Naive thymus-derived CD4-positive, alpha-beta T cell (primary cell): ENCODE results near the gene AP3B1. TPM values are rescaled to one million over a fixed set of nuclear protein-coding genes. Genes with fewer than 3 reads are reported as not detected.
"Not testable (repeated sequence)": the region's sequence is repeated elsewhere in the genome, so short reads cannot be mapped to it uniquely, and the experiment has no call there.

Experiments used
- ATAC-seq: fragments of 150-1000 bp; cut with Tn5 transposase; 2 replicates; pipeline ENCODE4 v1.10.0; 2021; ENCODE audit warnings: mild to moderate bottlenecking, moderate library complexity
- CTCF ChIA-PET: fragments of 350-600 bp; sonication (Branson Sonifier 250); formaldehyde crosslinking; loops from one replicate; lab custom pipeline; 2021; ENCODE audit warnings: antibody characterized with exemption; lab: Charles Lee
- POLR2A ChIA-PET: fragments of 350-600 bp; sonication (Branson Sonifier 250); formaldehyde crosslinking; loops from one replicate; lab custom pipeline; 2021; ENCODE audit warnings: antibody characterized with exemption, inconsistent platforms; lab: Charles Lee
- DNase-seq, 9 donors: peaks; one replicate each; pipeline versions ENCODE4 v3.0.0 to v3.0.0-alpha.2; 2020 to 2022; ENCODE audit warnings: mixed read lengths in 1 of 9
- H3K27ac ChIP-seq: one replicate; pipeline ENCODE4 v1.7.0; 2013; ENCODE audit warnings: mild to moderate bottlenecking, low read depth, low read length, moderate library complexity
- H3K27me3 ChIP-seq, 2 donors: one replicate each; pipeline ENCODE4 v1.7.0; 2013; ENCODE audit warnings: low read length in 2 of 2, mild to moderate bottlenecking in 2 of 2, moderate library complexity in 2 of 2; ENCODE audit not compliant: control insufficient read depth in 2 of 2, insufficient read depth in 2 of 2
- H3K36me3 ChIP-seq, 3 experiments: 1 replicate in 2 of 3; 2 replicates in 1 of 3; pipeline ENCODE4 v1.7.0; 2013; ENCODE audit warnings: low read length in 3 of 3, mild to moderate bottlenecking in 3 of 3, moderate library complexity in 1 of 3; ENCODE audit not compliant: insufficient read depth in 3 of 3, control insufficient read depth in 2 of 3
- H3K4me1 ChIP-seq, 2 donors: one replicate each; pipeline ENCODE4 v1.7.0; 2013; ENCODE audit warnings: low read length in 2 of 2, mild to moderate bottlenecking in 2 of 2, moderate library complexity in 1 of 2; ENCODE audit not compliant: control insufficient read depth in 2 of 2, insufficient read depth in 2 of 2
- H3K4me3 ChIP-seq: 2 replicates; pipeline ENCODE4 v1.7.0; 2013; ENCODE audit warnings: mild to moderate bottlenecking, low read length
- H3K9me3 ChIP-seq, 3 experiments: 1 replicate in 2 of 3; 2 replicates in 1 of 3; pipeline ENCODE4 v1.7.0; 2013; ENCODE audit warnings: low read length in 3 of 3; ENCODE audit not compliant: control insufficient read depth in 2 of 3
- H3K27ac Mint-ChIP-seq, 9 donors: one replicate each; pipeline ENCODE4 v1.8.0; 2020 to 2022; ENCODE audit warnings: mixed read lengths in 9 of 9, mild to moderate bottlenecking in 8 of 9, moderate library complexity in 5 of 9, inconsistent platforms in 2 of 9
- H3K27me3 Mint-ChIP-seq, 5 donors: one replicate each; pipeline ENCODE4 v1.8.0; 2021 to 2022; ENCODE audit warnings: mixed read lengths in 5 of 5, mild to moderate bottlenecking in 1 of 5
- H3K36me3 Mint-ChIP-seq, 5 donors: one replicate each; pipeline ENCODE4 v1.8.0; 2020 to 2022; ENCODE audit warnings: mixed read lengths in 5 of 5, mild to moderate bottlenecking in 3 of 5, inconsistent platforms in 1 of 5
- H3K4me1 Mint-ChIP-seq, 7 donors: one replicate each; pipeline ENCODE4 v1.8.0; 2020 to 2022; ENCODE audit warnings: mixed read lengths in 7 of 7, mild to moderate bottlenecking in 3 of 7, inconsistent platforms in 1 of 7
- H3K4me3 Mint-ChIP-seq, 10 donors: one replicate each; pipeline ENCODE4 v1.8.0; 2020 to 2022; ENCODE audit warnings: mild to moderate bottlenecking in 10 of 10, mixed read lengths in 10 of 10, moderate library complexity in 6 of 10, inconsistent platforms in 2 of 10
- H3K9me3 Mint-ChIP-seq, 11 donors: one replicate each; pipeline ENCODE4 v1.8.0; 2020 to 2022; ENCODE audit warnings: mixed read lengths in 11 of 11, mild to moderate bottlenecking in 4 of 11, inconsistent platforms in 1 of 11, moderate library complexity in 1 of 11
- intact Hi-C, 2 donors: fragments of 100-400 bp; cut with micrococcal nuclease; formaldehyde crosslinking; loops; one replicate each; pipeline ENCODE4 v1.15.1; 2023
- polyA plus RNA-seq, 2 donors: library from polyadenylated mRNA; unstranded; fragments of 300-500 nt; fragmentation: Illumina TruSeq; gene quantifications; one replicate each; pipeline ENCODE4 v1.2.3, GENCODE V29; 2021
- total RNA-seq, 6 experiments: library from RNA in 5 of 6; stranded (reverse) in 5 of 6; gene quantifications; 1 replicate in 5 of 6; 2 replicates in 1 of 6; pipeline ENCODE4 v1.2.3 and lab custom pipeline; 2021 to 2026

AP3B1 gene
- total and polyA plus RNA-seq, 7 experiments from 2014 or later = 28.3 to 45.0 (median 32.8) TPM

- H3K4me3 Mint-ChIP-seq, H3K4me3 ChIP-seq, H3K36me3 ChIP-seq, H3K27me3 ChIP-seq, intact Hi-C loops, H3K27me3 Mint-ChIP-seq, CTCF ChIA-PET, H3K4me1 ChIP-seq, DNase-seq, H3K27ac ChIP-seq, H3K27ac Mint-ChIP-seq, H3K4me1 Mint-ChIP-seq, POLR2A ChIA-PET, ATAC-seq, H3K9me3 ChIP-seq: not testable (repeated sequence)
- H3K36me3 Mint-ChIP-seq = peaks cover 11 to 66% (median 44%) of the 10 kb centered on the region in 5 donors
- peaks cover 5 to 42% (median 21%) of the 10 kb centered on the region in 11 donors for H3K9me3 Mint-ChIP-seq
Measured at GRCh38 chr5:78066722-78067121, 227.8 kb downstream of the AP3B1 start.

- Histone ChIP-seq H3K36me3 (no peaks in the 10 kb centered on the region), H3K4me1 (no peaks in the 10 kb centered on the region), H3K27me3 (no peaks in the 10 kb centered on the region), H3K27ac (no peak overlapping the region), H3K4me3 (no peak overlapping the region), H3K9me3 (no peaks in the 10 kb centered on the region)
- Mint-ChIP-seq H3K4me3 (no peak overlapping the region), H3K9me3 (peaks cover 0 to 35% (median 18%) of the 10 kb centered on the region in 11 donors), H3K27ac (no peak overlapping the region), H3K27me3 (no peaks in the 10 kb centered on the region), H3K4me1 (peaks cover 0 to 8% (median 0%) of the 10 kb centered on the region in 7 donors), H3K36me3 (peaks cover 11 to 66% (median 39%) of the 10 kb centered on the region in 5 donors)
- ATAC-seq (no peak), DNase-seq (no peak)
- POLR2A ChIA-PET = no interaction called here
- intact Hi-C loops = no loop called here
- CTCF ChIA-PET = no interaction called here
Measured at GRCh38 chr5:78065663-78066062, 228.8 kb downstream of the AP3B1 start.

- no peak for DNase-seq
- intact Hi-C loops = no loop called here
- no peak for ATAC-seq
- ChIA-PET CTCF (no interaction called here), POLR2A (no interaction called here)
- peaks cover 11 to 60% (median 35%) of the 10 kb centered on the region in 5 donors for H3K36me3 Mint-ChIP-seq
- H3K4me3 Mint-ChIP-seq = no peak overlapping the region
- Histone ChIP-seq H3K9me3 (no peaks in the 10 kb centered on the region), H3K4me1 (no peaks in the 10 kb centered on the region), H3K27me3 (no peaks in the 10 kb centered on the region), H3K36me3 (no peaks in the 10 kb centered on the region), H3K27ac (no peak overlapping the region), H3K4me3 (no peak overlapping the region)
- H3K27ac Mint-ChIP-seq = no peak overlapping the region
- no peaks in the 10 kb centered on the region for H3K27me3 Mint-ChIP-seq
- peaks cover 0 to 34% (median 18%) of the 10 kb centered on the region in 11 donors for H3K9me3 Mint-ChIP-seq
- H3K4me1 Mint-ChIP-seq = peaks cover 0 to 8% (median 0%) of the 10 kb centered on the region in 7 donors
Measured at GRCh38 chr5:78064941-78065472, 229.5 kb downstream of the AP3B1 start.

GRCh38 chr5:78063495-78063894, 231.0 kb downstream of the AP3B1 start:
- ChIA-PET CTCF (interaction anchor here (1.3 kb wide), 1 partner anchor 22 kb away, joined by 7 read pairs; no protein-coding TSS in a partner anchor), POLR2A (interaction anchor here (0.7 kb wide), 1 partner anchor 375 kb away, joined by 3 read pairs; no protein-coding TSS in a partner anchor)
- H3K27me3 Mint-ChIP-seq = no peaks in the 10 kb centered on the region
- intact Hi-C loops = no loop called here
- peaks cover 0 to 8% (median 0%) of the 10 kb centered on the region in 7 donors for H3K4me1 Mint-ChIP-seq
- Histone ChIP-seq H3K27me3 (no peaks in the 10 kb centered on the region), H3K4me3 (no peak overlapping the region), H3K36me3 (no peaks in the 10 kb centered on the region), H3K27ac (no peak overlapping the region), H3K9me3 (no peaks in the 10 kb centered on the region), H3K4me1 (no peaks in the 10 kb centered on the region)
- H3K4me3 Mint-ChIP-seq = no peak overlapping the region
- no peak overlapping the region for H3K27ac Mint-ChIP-seq
- DNase-seq (no peak), ATAC-seq (no peak)
- H3K9me3 Mint-ChIP-seq = peaks cover 0 to 24% (median 15%) of the 10 kb centered on the region in 11 donors
- H3K36me3 Mint-ChIP-seq = peaks cover 11 to 56% (median 30%) of the 10 kb centered on the region in 5 donors

- no peaks in the 10 kb centered on the region for H3K27me3 Mint-ChIP-seq
- POLR2A ChIA-PET = interaction anchor here (0.7 kb wide), 1 partner anchor 376 kb away, joined by 3 read pairs; no protein-coding TSS in a partner anchor
- CTCF ChIA-PET = interaction anchor here (1.3 kb wide), 1 partner anchor 21 kb away, joined by 7 read pairs; no protein-coding TSS in a partner anchor
- intact Hi-C loops = no loop called here
- no peaks in the 10 kb centered on the region for H3K36me3 ChIP-seq
- no peaks in the 10 kb centered on the region for H3K9me3 ChIP-seq
- H3K4me1 ChIP-seq = no peaks in the 10 kb centered on the region
- peaks cover 0 to 15% (median 8%) of the 10 kb centered on the region in 11 donors for H3K9me3 Mint-ChIP-seq
- H3K27me3 ChIP-seq = no peaks in the 10 kb centered on the region
- H3K4me1 Mint-ChIP-seq = peaks cover 0 to 6% (median 0%) of the 10 kb centered on the region in 7 donors
- no peak overlapping the region for H3K4me3 Mint-ChIP-seq
- H3K27ac ChIP-seq = no peak overlapping the region
- H3K27ac Mint-ChIP-seq = no peak overlapping the region
- ATAC-seq (no peak), DNase-seq (no peak)
- H3K36me3 Mint-ChIP-seq = peaks cover 6 to 49% (median 22%) of the 10 kb centered on the region in 5 donors
- no peak overlapping the region for H3K4me3 ChIP-seq
Measured at GRCh38 chr5:78062645-78063044, 231.9 kb downstream of the AP3B1 start.

- H3K36me3 Mint-ChIP-seq = peaks cover 0 to 44% (median 10%) of the 10 kb centered on the region in 5 donors
- DNase-seq = no peak
- Histone ChIP-seq H3K4me3 (no peak overlapping the region), H3K27ac (no peak overlapping the region), H3K36me3 (no peaks in the 10 kb centered on the region), H3K27me3 (no peaks in the 10 kb centered on the region), H3K9me3 (no peaks in the 10 kb centered on the region), H3K4me1 (no peaks in the 10 kb centered on the region)
- H3K4me1 Mint-ChIP-seq = peaks cover 0 to 2% (median 0%) of the 10 kb centered on the region in 7 donors
- H3K9me3 Mint-ChIP-seq = no peaks in the 10 kb centered on the region
- H3K27me3 Mint-ChIP-seq = no peaks in the 10 kb centered on the region
- CTCF ChIA-PET = no interaction called here
- POLR2A ChIA-PET = no interaction called here
- H3K27ac Mint-ChIP-seq = no peak overlapping the region
- no peak for ATAC-seq
- no peak overlapping the region for H3K4me3 Mint-ChIP-seq
- intact Hi-C loops = no loop called here
Measured at GRCh38 chr5:78060421-78060820, 234.1 kb downstream of the AP3B1 start.

- H3K27ac ChIP-seq = no peak overlapping the region
- no peaks in the 10 kb centered on the region for H3K9me3 Mint-ChIP-seq
- no peak for ATAC-seq
- intact Hi-C loops = no loop called here
- H3K27me3 ChIP-seq = no peaks in the 10 kb centered on the region
- POLR2A ChIA-PET = no interaction called here
- no peak for DNase-seq
- peak overlapping the region in 1 of 9 donors; percentile 42 for H3K27ac Mint-ChIP-seq
- no peaks in the 10 kb centered on the region for H3K27me3 Mint-ChIP-seq
- CTCF ChIA-PET = no interaction called here
- H3K36me3 ChIP-seq = no peaks in the 10 kb centered on the region
- peaks cover 0 to 2% (median 0%) of the 10 kb centered on the region in 7 donors for H3K4me1 Mint-ChIP-seq
- peaks cover 0 to 52% (median 18%) of the 10 kb centered on the region in 5 donors for H3K36me3 Mint-ChIP-seq
- no peaks in the 10 kb centered on the region for H3K9me3 ChIP-seq
- H3K4me3 ChIP-seq = no peak overlapping the region
- H3K4me1 ChIP-seq = no peaks in the 10 kb centered on the region
- no peak overlapping the region for H3K4me3 Mint-ChIP-seq
Measured at GRCh38 chr5:78058625-78059024, 235.9 kb downstream of the AP3B1 start.
